GM18909 (cell line): Measurements from ENCODE around the gene INPP4B.
A peak's percentile ranks its signal among the peaks of the same experiment; 100 is the strongest.

Experiments
- ATAC-seq: cut with Tn5 transposase; IDR thresholded peaks from one replicate; pipeline ENCODE4 v1.9.1; 2021; ENCODE audit warnings: mild to moderate bottlenecking; ENCODE audit not compliant: unreplicated experiment, poor library complexity

INPP4B gene

GRCh38 chr4:142363686-142364085, 482.4 kb downstream of the INPP4B start:
- ATAC-seq: no peak

GRCh38 chr4:142361981-142362380, 484.1 kb downstream of the INPP4B start:
- ATAC-seq: no peak

- ATAC-seq: no peak
Observed at GRCh38 chr4:142360657-142361056, 485.4 kb downstream of the INPP4B start.

- ATAC-seq: no peak
Observed at GRCh38 chr4:142358656-142359055, 487.4 kb downstream of the INPP4B start.

GRCh38 chr4:142356801-142357200, 489.3 kb downstream of the INPP4B start:
- ATAC-seq: no peak

- ATAC-seq: no peak
Observed at GRCh38 chr4:142356118-142356759, 489.9 kb downstream of the INPP4B start.

GRCh38 chr4:142355421-142355930, 490.6 kb downstream of the INPP4B start:
- ATAC-seq: no peak

GRCh38 chr4:142354794-142355420, 491.2 kb downstream of the INPP4B start:
- ATAC-seq: no peak

- no peak for ATAC-seq
Observed at GRCh38 chr4:142354041-142354440, 492.1 kb downstream of the INPP4B start.

- peak; percentile 50 for ATAC-seq
Observed at GRCh38 chr4:142353149-142353738, 492.9 kb downstream of the INPP4B start.

- no peak for ATAC-seq
Observed at GRCh38 chr4:142352712-142353111, 493.4 kb downstream of the INPP4B start.

- ATAC-seq: no peak
Observed at GRCh38 chr4:142351958-142352357, 494.1 kb downstream of the INPP4B start.

- no peak for ATAC-seq
Observed at GRCh38 chr4:142350871-142351270, 495.2 kb downstream of the INPP4B start.

- no peak for ATAC-seq
Observed at GRCh38 chr4:142348613-142349021, 497.5 kb downstream of the INPP4B start.

- no peak for ATAC-seq
Observed at GRCh38 chr4:142347241-142347640, 498.9 kb downstream of the INPP4B start.

GRCh38 chr4:142345924-142346323, 500.2 kb downstream of the INPP4B start:
- ATAC-seq: no peak

GRCh38 chr4:142341268-142341667, 504.8 kb downstream of the INPP4B start:
- ATAC-seq: no peak

- no peak for ATAC-seq
Observed at GRCh38 chr4:142339053-142339452, 507.0 kb downstream of the INPP4B start.

GRCh38 chr4:142336251-142336934, 509.7 kb downstream of the INPP4B start:
- no peak for ATAC-seq

- ATAC-seq: no peak
Observed at GRCh38 chr4:142334931-142335330, 511.2 kb downstream of the INPP4B start.

GRCh38 chr4:142331646-142332045, 514.5 kb downstream of the INPP4B start:
- ATAC-seq: no peak
